Measurements from ENCODE around the gene SUB1. TPM values are rescaled to one million over a fixed set of nuclear protein-coding genes. Genes with fewer than 3 reads are reported as not detected.
"Not testable (repeated sequence)": the region's sequence is repeated elsewhere in the genome, so short reads cannot be mapped to it uniquely, and the experiment has no call there.

Gene SUB1
- total and polyA plus RNA-seq, 2 donors (not counting 1 experiment from before 2014, with no cell fraction given), result 88.0 to 358 TPM

DNA sequence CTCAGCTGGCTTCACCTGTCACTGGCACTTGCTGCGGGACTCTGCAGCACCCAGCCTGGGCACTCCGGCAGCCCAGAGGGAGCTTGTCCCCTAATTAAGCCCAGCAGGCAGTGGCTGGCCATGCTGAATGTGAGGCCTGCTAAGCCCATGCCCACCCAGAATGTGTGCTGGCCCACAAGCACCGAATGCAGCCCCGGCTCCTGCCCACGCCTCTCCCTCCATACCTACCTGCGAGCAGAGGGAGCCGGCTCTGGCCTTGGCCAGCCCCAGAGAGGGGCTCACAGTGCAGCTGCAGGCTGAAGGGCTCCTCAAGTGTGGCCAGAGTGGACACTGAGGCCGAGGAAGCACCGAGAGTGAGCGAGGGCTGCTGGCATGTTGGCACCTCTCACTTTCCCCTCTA lies 32.4 kb upstream of the SUB1 start:
- H3K4me1 ChIP-seq (ENCODE audit: control insufficient read depth, extremely low read depth, insufficient read depth, low read length), result no peaks in the 10 kb centered on the region
- no peaks in the 10 kb centered on the region for H3K79me2 ChIP-seq (ENCODE audit: control insufficient read depth, insufficient read depth, low read length)
- no peak for DNase-seq (ENCODE audit: low read depth in 2 of 2)
- no peaks in the 10 kb centered on the region for H4K20me1 ChIP-seq (ENCODE audit: control insufficient read depth, extremely low read depth, insufficient read depth, low read length)
- no peak overlapping the region for H3K4me3 ChIP-seq (replicated peaks in 1 of 4; ENCODE audit: control extremely low read depth in 1 of 4, insufficient read depth in 1 of 4, low read depth in 3 of 4, low read length in 4 of 4)
- TF ChIP-seq CTCF (conservative IDR thresholded peaks at IDR 0.05 in 1 of 2, IDR thresholded peaks at IDR 0.05 in 1 of 2; ENCODE audit: low read depth in 1 of 2, low read length in 2 of 2), result no peak
- no peak for TF ChIP-seq EZH2 (IDR thresholded peaks at IDR 0.05; ENCODE audit: low read length, missing control alignments)
- H3K27me3 ChIP-seq (ENCODE audit: control insufficient read depth, insufficient read depth, low read length), result no peaks in the 10 kb centered on the region
- H3K36me3 ChIP-seq (ENCODE audit: control insufficient read depth, insufficient read depth, low read length), result no peaks in the 10 kb centered on the region
- no peak overlapping the region for H3K27ac ChIP-seq (ENCODE audit: insufficient read depth, low read length)
- H3K9me3 ChIP-seq (ENCODE audit: control insufficient read depth, insufficient read depth, low read depth, low read length), result no peaks in the 10 kb centered on the region
- no peak overlapping the region for H3K9ac ChIP-seq (ENCODE audit: insufficient read depth, low read length)
- no peak overlapping the region for H2AFZ ChIP-seq (ENCODE audit: low read length)
- no peak overlapping the region for H3K4me2 ChIP-seq (ENCODE audit: extremely low read depth, insufficient read depth, low read length)

GRCh38 chr5:32554181-32554780 lies 31.1 kb upstream of the SUB1 start:
- H3K4me1 ChIP-seq (ENCODE audit: control insufficient read depth, extremely low read depth, insufficient read depth, low read length); H3K9ac ChIP-seq (ENCODE audit: insufficient read depth, low read length); H3K4me2 ChIP-seq (ENCODE audit: extremely low read depth, insufficient read depth, low read length); H3K36me3 ChIP-seq (ENCODE audit: control insufficient read depth, insufficient read depth, low read length); H4K20me1 ChIP-seq (ENCODE audit: control insufficient read depth, extremely low read depth, insufficient read depth, low read length); H3K27ac ChIP-seq (ENCODE audit: insufficient read depth, low read length); H2AFZ ChIP-seq (ENCODE audit: low read length); H3K79me2 ChIP-seq (ENCODE audit: control insufficient read depth, insufficient read depth, low read length); H3K9me3 ChIP-seq (ENCODE audit: control insufficient read depth, insufficient read depth, low read depth, low read length); H3K4me3 ChIP-seq (replicated peaks in 1 of 4; ENCODE audit: control extremely low read depth in 1 of 4, insufficient read depth in 1 of 4, low read depth in 3 of 4, low read length in 4 of 4); H3K27me3 ChIP-seq (ENCODE audit: control insufficient read depth, insufficient read depth, low read length); DNase-seq (ENCODE audit: low read depth in 2 of 2): not testable (repeated sequence)

DNA sequence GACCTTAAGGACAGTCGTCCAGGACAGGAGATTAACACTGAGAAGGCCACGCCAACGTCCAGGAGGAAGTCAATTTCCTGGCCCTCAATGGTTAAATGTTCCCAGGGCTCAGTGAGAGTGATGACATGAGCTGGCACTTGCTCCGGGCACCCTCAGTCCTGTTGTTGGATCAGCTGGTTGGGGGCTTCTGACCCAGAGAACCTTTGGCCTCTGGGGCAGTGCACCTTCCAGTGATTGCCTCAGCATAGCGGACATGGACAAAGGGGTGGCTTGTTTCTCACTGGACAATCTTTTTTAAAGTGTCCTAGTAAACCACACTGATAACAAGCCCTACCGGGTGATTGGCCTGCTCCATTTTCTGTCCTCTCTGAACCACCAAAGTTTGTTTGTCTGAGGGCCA lies 28.8 kb upstream of the SUB1 start:
- H3K36me3 ChIP-seq (ENCODE audit: control insufficient read depth, insufficient read depth, low read length); H3K9ac ChIP-seq (ENCODE audit: insufficient read depth, low read length); DNase-seq (ENCODE audit: low read depth in 2 of 2); H3K4me1 ChIP-seq (ENCODE audit: control insufficient read depth, extremely low read depth, insufficient read depth, low read length); H3K4me3 ChIP-seq (replicated peaks in 1 of 4; ENCODE audit: control extremely low read depth in 1 of 4, insufficient read depth in 1 of 4, low read depth in 3 of 4, low read length in 4 of 4); H3K27ac ChIP-seq (ENCODE audit: insufficient read depth, low read length); H3K9me3 ChIP-seq (ENCODE audit: control insufficient read depth, insufficient read depth, low read depth, low read length); H3K79me2 ChIP-seq (ENCODE audit: control insufficient read depth, insufficient read depth, low read length); H3K4me2 ChIP-seq (ENCODE audit: extremely low read depth, insufficient read depth, low read length); H4K20me1 ChIP-seq (ENCODE audit: control insufficient read depth, extremely low read depth, insufficient read depth, low read length); H3K27me3 ChIP-seq (ENCODE audit: control insufficient read depth, insufficient read depth, low read length); H2AFZ ChIP-seq (ENCODE audit: low read length): not testable (repeated sequence)

- H3K4me3 ChIP-seq (replicated peaks in 1 of 4; ENCODE audit: control extremely low read depth in 1 of 4, insufficient read depth in 1 of 4, low read depth in 3 of 4, low read length in 4 of 4), result no peak overlapping the region
- no peak for TF ChIP-seq CTCF (conservative IDR thresholded peaks at IDR 0.05 in 1 of 2, IDR thresholded peaks at IDR 0.05 in 1 of 2; ENCODE audit: low read depth in 1 of 2, low read length in 2 of 2)
- TF ChIP-seq EZH2 (IDR thresholded peaks at IDR 0.05; ENCODE audit: low read length, missing control alignments), result no peak
- no peaks in the 10 kb centered on the region for H4K20me1 ChIP-seq (ENCODE audit: control insufficient read depth, extremely low read depth, insufficient read depth, low read length)
- H3K79me2 ChIP-seq (ENCODE audit: control insufficient read depth, insufficient read depth, low read length), result no peaks in the 10 kb centered on the region
- no peak overlapping the region for H2AFZ ChIP-seq (ENCODE audit: low read length)
- H3K4me1 ChIP-seq (ENCODE audit: control insufficient read depth, extremely low read depth, insufficient read depth, low read length), result no peaks in the 10 kb centered on the region
- no peak for DNase-seq (ENCODE audit: low read depth in 2 of 2)
- H3K9ac ChIP-seq (ENCODE audit: insufficient read depth, low read length), result no peak overlapping the region
- H3K4me2 ChIP-seq (ENCODE audit: extremely low read depth, insufficient read depth, low read length), result no peak overlapping the region
- H3K36me3 ChIP-seq (ENCODE audit: control insufficient read depth, insufficient read depth, low read length), result no peaks in the 10 kb centered on the region
- no peaks in the 10 kb centered on the region for H3K27me3 ChIP-seq (ENCODE audit: control insufficient read depth, insufficient read depth, low read length)
- H3K27ac ChIP-seq (ENCODE audit: insufficient read depth, low read length), result no peak overlapping the region
- H3K9me3 ChIP-seq (ENCODE audit: control insufficient read depth, insufficient read depth, low read depth, low read length), result no peaks in the 10 kb centered on the region
Measured at GRCh38 chr5:32559411-32559810, 25.9 kb upstream of the SUB1 start.

Data from fibroblast of lung (primary cell).